ENCODE data around the gene SLC12A6. TPM values are rescaled to one million over a fixed set of nuclear protein-coding genes. Genes with fewer than 3 reads are reported as not detected.

The SLC12A6 gene
- total RNA-seq, 2 experiments from 2014 or later: 58.5 to 58.7 TPM

- H3K4me1 ChIP-seq (ENCODE audit: insufficient read depth, low read length): peaks cover 55% of the 10 kb centered on the region
- Mint-ChIP-seq H3K4me1 (ENCODE audit: low read depth) (peaks cover 91% of the 10 kb centered on the region), H3K27ac (peak overlapping the region; percentile 98), H3K36me3 (ENCODE audit: low read depth) (peaks cover 19% of the 10 kb centered on the region), H3K9me3 (no peaks in the 10 kb centered on the region), H3K4me3 (peak overlapping the region; percentile 40), H3K27me3 (no peaks in the 10 kb centered on the region)
- intact Hi-C loops (cut with DNase I, micrococcal nuclease): loop anchor here in 1 of 2 experiments (5.0 kb wide), 2 partner anchors 35 to 75 kb away; partner anchors contain the start of gene LPCAT4
- no peaks in the 10 kb centered on the region for H3K36me3 ChIP-seq (ENCODE audit: insufficient read depth, low read length)
- H3K27me3 ChIP-seq (ENCODE audit: control insufficient read depth in 1 of 2, insufficient read depth in 2 of 2, low read length in 2 of 2): no peaks in the 10 kb centered on the region
- H3K4me3 ChIP-seq (ENCODE audit: low read length): no peak overlapping the region
- no peaks in the 10 kb centered on the region for H3K9me3 ChIP-seq (ENCODE audit: control insufficient read depth in 1 of 2, insufficient read depth in 1 of 2, low read length in 2 of 2)
- ATAC-seq (ENCODE audit: poor library complexity) (no peak), DNase-seq (no peak)
- CTCF ChIA-PET: no interaction called here
- TF ChIP-seq CTCF (IDR thresholded peaks at IDR 0.05): no peak
- H3K27ac ChIP-seq (ENCODE audit: low read depth in 1 of 2, low read length in 2 of 2): peak overlapping the region in 1 of 2 donors; percentile 18
- POLR2A ChIA-PET: interaction anchor here (1.7 to 2.2 kb wide), 2 partner anchors 14 to 35 kb away, joined by 5 to 12 read pairs; partner anchors contain the start of gene LPCAT4
These were observed 4.9 kb downstream of the SLC12A6 start for GRCh38 chr15:34332553-34333120.

GRCh38 chr15:34331809-34332208, 5.8 kb downstream of the SLC12A6 start:
- Histone ChIP-seq H3K4me3 (ENCODE audit: low read length) (no peak overlapping the region), H3K9me3 (ENCODE audit: control insufficient read depth in 1 of 2, insufficient read depth in 1 of 2, low read length in 2 of 2) (no peaks in the 10 kb centered on the region), H3K27ac (ENCODE audit: low read depth in 1 of 2, low read length in 2 of 2) (peak overlapping the region; percentile 18 to 39), H3K36me3 (ENCODE audit: insufficient read depth, low read length) (no peaks in the 10 kb centered on the region), H3K4me1 (ENCODE audit: insufficient read depth, low read length) (peaks cover 55% of the 10 kb centered on the region), H3K27me3 (ENCODE audit: control insufficient read depth in 1 of 2, insufficient read depth in 2 of 2, low read length in 2 of 2) (no peaks in the 10 kb centered on the region)
- peak; percentile 40 for ATAC-seq (ENCODE audit: poor library complexity)
- Mint-ChIP-seq H3K27ac (peak overlapping the region; percentile 98), H3K4me1 (ENCODE audit: low read depth) (peaks cover 87% of the 10 kb centered on the region), H3K9me3 (no peaks in the 10 kb centered on the region), H3K27me3 (no peaks in the 10 kb centered on the region), H3K4me3 (peak overlapping the region; percentile 40), H3K36me3 (ENCODE audit: low read depth) (peaks cover 14% of the 10 kb centered on the region)
- DNase-seq: peak in 3 of 14 experiments; percentile 43 to 62 (median 49)
- intact Hi-C loops (cut with DNase I, micrococcal nuclease): loop anchor here in 1 of 2 experiments (5.0 kb wide), 2 partner anchors 35 to 75 kb away; partner anchors contain the start of gene LPCAT4
- CTCF ChIA-PET: no interaction called here
- no peak for TF ChIP-seq CTCF (IDR thresholded peaks at IDR 0.05)
- POLR2A ChIA-PET: interaction anchor here (5.8 kb wide), 1 partner anchor 35 kb away, joined by 33 read pairs; the partner anchor contains the start of gene LPCAT4

GRCh38 chr15:34330279-34330678, 7.3 kb downstream of the SLC12A6 start:
- H3K4me3 ChIP-seq (ENCODE audit: low read length): no peak overlapping the region
- intact Hi-C loops (cut with DNase I, micrococcal nuclease): loop anchor here in 1 of 2 experiments (1.0 to 5.0 kb wide), 3 partner anchors 12 to 73 kb away; partner anchors contain the start of gene LPCAT4

More at GRCh38 chr15:34330279-34330678, 7.3 kb downstream of the SLC12A6 start:
- Histone ChIP-seq H3K4me1 (ENCODE audit: insufficient read depth, low read length) (peaks cover 42% of the 10 kb centered on the region), H3K27ac (ENCODE audit: low read depth in 1 of 2, low read length in 2 of 2) (no peak overlapping the region), H3K27me3 (ENCODE audit: control insufficient read depth in 1 of 2, insufficient read depth in 2 of 2, low read length in 2 of 2) (no peaks in the 10 kb centered on the region), H3K9me3 (ENCODE audit: control insufficient read depth in 1 of 2, insufficient read depth in 1 of 2, low read length in 2 of 2) (no peaks in the 10 kb centered on the region), H3K36me3 (ENCODE audit: insufficient read depth, low read length) (no peaks in the 10 kb centered on the region)
- POLR2A ChIA-PET: interaction anchor here (1.4 to 7.4 kb wide), 5 partner anchors 7 to 229 kb away, joined by 4 to 127 read pairs (median 33); partner anchors contain the start of genes EMC7, LPCAT4, NOP10 and NUTM1
- Mint-ChIP-seq H3K27ac (peak overlapping the region; percentile 82), H3K9me3 (no peaks in the 10 kb centered on the region), H3K36me3 (ENCODE audit: low read depth) (peaks cover 10% of the 10 kb centered on the region), H3K4me1 (ENCODE audit: low read depth) (peaks cover 84% of the 10 kb centered on the region), H3K4me3 (peak overlapping the region; percentile 34), H3K27me3 (no peaks in the 10 kb centered on the region)
- CTCF ChIA-PET: interaction anchor here (0.9 to 3.3 kb wide), 3 partner anchors 10 to 21 kb away, joined by 3 to 14 read pairs (median 3); partner anchors contain the start of genes NOP10 and NUTM1
- no peak for TF ChIP-seq CTCF (IDR thresholded peaks at IDR 0.05)
- no peak for DNase-seq
- no peak for ATAC-seq (ENCODE audit: poor library complexity)
